ENCODE measurements around the gene TUT7.

The TUT7 gene

DNA sequence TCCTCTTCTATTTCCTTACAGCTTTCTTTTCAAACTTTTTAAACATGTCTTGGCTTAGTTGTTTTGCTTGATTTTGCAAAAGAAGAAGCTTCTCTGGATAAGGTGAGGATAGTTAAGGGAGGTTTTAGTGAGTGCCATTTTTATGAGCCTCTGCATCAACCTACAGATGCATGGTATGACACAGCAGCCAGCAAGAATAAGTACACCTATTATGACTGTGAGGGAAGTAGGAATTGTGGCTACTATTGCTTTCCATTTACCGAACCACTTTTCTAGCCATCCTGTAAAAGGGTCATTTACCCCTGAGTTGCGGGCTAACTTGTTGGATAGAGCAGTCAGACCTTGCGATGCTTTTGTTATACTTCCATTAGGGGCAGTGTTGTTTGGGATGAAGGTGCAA lies 7.0 kb upstream of the TUT7 start:
- H3K4me3 ChIP-seq (ENCODE audit: severe bottlenecking): no peak overlapping the region
- H3K27ac ChIP-seq (ENCODE audit: poor library complexity, severe bottlenecking): no peak overlapping the region
- H3K36me3 ChIP-seq (ENCODE audit: low read depth): no peaks in the 10 kb centered on the region
- DNase-seq (ENCODE audit: low spot score): no peak
- TF ChIP-seq, protein P1, sequence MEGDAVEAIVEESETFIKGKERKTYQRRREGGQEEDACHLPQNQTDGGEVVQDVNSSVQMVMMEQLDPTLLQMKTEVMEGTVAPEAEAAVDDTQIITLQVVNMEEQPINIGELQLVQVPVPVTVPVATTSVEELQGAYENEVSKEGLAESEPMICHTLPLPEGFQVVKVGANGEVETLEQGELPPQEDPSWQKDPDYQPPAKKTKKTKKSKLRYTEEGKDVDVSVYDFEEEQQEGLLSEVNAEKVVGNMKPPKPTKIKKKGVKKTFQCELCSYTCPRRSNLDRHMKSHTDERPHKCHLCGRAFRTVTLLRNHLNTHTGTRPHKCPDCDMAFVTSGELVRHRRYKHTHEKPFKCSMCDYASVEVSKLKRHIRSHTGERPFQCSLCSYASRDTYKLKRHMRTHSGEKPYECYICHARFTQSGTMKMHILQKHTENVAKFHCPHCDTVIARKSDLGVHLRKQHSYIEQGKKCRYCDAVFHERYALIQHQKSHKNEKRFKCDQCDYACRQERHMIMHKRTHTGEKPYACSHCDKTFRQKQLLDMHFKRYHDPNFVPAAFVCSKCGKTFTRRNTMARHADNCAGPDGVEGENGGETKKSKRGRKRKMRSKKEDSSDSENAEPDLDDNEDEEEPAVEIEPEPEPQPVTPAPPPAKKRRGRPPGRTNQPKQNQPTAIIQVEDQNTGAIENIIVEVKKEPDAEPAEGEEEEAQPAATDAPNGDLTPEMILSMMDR (IDR thresholded peaks at IDR 0.05; ENCODE audit: poor library complexity, severe bottlenecking): no peak
- no peak for ATAC-seq (ENCODE audit: low read depth)
- H3K9me3 ChIP-seq (ENCODE audit: severe bottlenecking): no peaks in the 10 kb centered on the region
- no peaks in the 10 kb centered on the region for H3K27me3 ChIP-seq (ENCODE audit: insufficient read depth, poor library complexity, severe bottlenecking)
- no peaks in the 10 kb centered on the region for H3K4me1 ChIP-seq (ENCODE audit: insufficient read depth, poor library complexity, severe bottlenecking)

- DNase-seq (ENCODE audit: low spot score): no peak
- Histone ChIP-seq H3K9me3 (ENCODE audit: severe bottlenecking) (no peaks in the 10 kb centered on the region), H3K36me3 (ENCODE audit: low read depth) (no peaks in the 10 kb centered on the region), H3K4me1 (ENCODE audit: insufficient read depth, poor library complexity, severe bottlenecking) (peaks cover 11% of the 10 kb centered on the region), H3K4me3 (ENCODE audit: severe bottlenecking) (no peak overlapping the region), H3K27ac (ENCODE audit: poor library complexity, severe bottlenecking) (no peak overlapping the region), H3K27me3 (ENCODE audit: insufficient read depth, poor library complexity, severe bottlenecking) (no peaks in the 10 kb centered on the region)
- ATAC-seq (ENCODE audit: low read depth): no peak
- TF ChIP-seq, protein P1 (IDR thresholded peaks at IDR 0.05; ENCODE audit: poor library complexity, severe bottlenecking): no peak
Measured at GRCh38 chr9:86359151-86359879, 5.1 kb upstream of the TUT7 start.

- Histone ChIP-seq H3K36me3 (ENCODE audit: low read depth) (peaks cover 6% of the 10 kb centered on the region), H3K4me1 (ENCODE audit: insufficient read depth, poor library complexity, severe bottlenecking) (peaks cover 11% of the 10 kb centered on the region), H3K4me3 (ENCODE audit: severe bottlenecking) (no peak overlapping the region), H3K27ac (ENCODE audit: poor library complexity, severe bottlenecking) (no peak overlapping the region), H3K27me3 (ENCODE audit: insufficient read depth, poor library complexity, severe bottlenecking) (no peaks in the 10 kb centered on the region), H3K9me3 (ENCODE audit: severe bottlenecking) (no peaks in the 10 kb centered on the region)
- ATAC-seq (ENCODE audit: low read depth): no peak
- no peak for DNase-seq (ENCODE audit: low spot score)
- TF ChIP-seq, protein P1 (IDR thresholded peaks at IDR 0.05; ENCODE audit: poor library complexity, severe bottlenecking): no peak
Measured at GRCh38 chr9:86356871-86357866, 3.0 kb upstream of the TUT7 start.

DNA sequence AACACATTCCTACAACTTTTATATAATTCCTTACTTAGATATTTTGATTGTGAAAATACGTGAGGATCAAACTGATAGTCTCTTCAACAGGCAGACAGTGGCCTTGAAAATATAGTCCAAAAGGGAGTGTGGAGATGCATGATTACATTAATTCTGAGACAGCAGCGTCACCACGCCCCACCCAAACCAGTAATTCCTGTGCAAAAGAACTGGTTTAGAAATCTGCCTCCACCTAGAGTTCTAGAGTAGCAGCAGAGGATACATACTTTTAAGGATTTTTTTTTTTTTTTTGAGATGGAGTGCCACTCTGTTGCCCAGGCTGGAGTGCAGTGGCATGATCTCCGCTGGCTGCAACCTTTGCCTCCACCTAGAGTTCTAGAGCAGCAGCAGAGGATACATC lies 1.6 kb upstream of the TUT7 start:
- H3K9me3 ChIP-seq (ENCODE audit: severe bottlenecking): no peaks in the 10 kb centered on the region
- H3K4me3 ChIP-seq (ENCODE audit: severe bottlenecking): no peak overlapping the region
- ATAC-seq (ENCODE audit: low read depth) (no peak), DNase-seq (ENCODE audit: low spot score) (no peak)
- H3K36me3 ChIP-seq (ENCODE audit: low read depth): peaks cover 17% of the 10 kb centered on the region
- peaks cover 14% of the 10 kb centered on the region for H3K4me1 ChIP-seq (ENCODE audit: insufficient read depth, poor library complexity, severe bottlenecking)
- TF ChIP-seq, protein P1 (IDR thresholded peaks at IDR 0.05; ENCODE audit: poor library complexity, severe bottlenecking): no peak
- no peak overlapping the region for H3K27ac ChIP-seq (ENCODE audit: poor library complexity, severe bottlenecking)
- H3K27me3 ChIP-seq (ENCODE audit: insufficient read depth, poor library complexity, severe bottlenecking): no peaks in the 10 kb centered on the region

Data from RWPE2 (cell line).